Prostate gland (tissue), 2 donors: Measurements from ENCODE around the gene ATP6V1C2.

Source experiments
- CTCF ChIP-seq, 4 experiments: fragments of 200-600 bp in 2 of 4; fragments of 450-650 bp in 2 of 4; sonication (generic) in 2 of 4; IDR thresholded peaks; 1 replicate in 3 of 4; 2 replicates in 1 of 4; pipeline ENCODE4 v1.5.1; 2016 to 2019; ENCODE audit warnings: antibody characterized with exemption in 4 of 4, mild to moderate bottlenecking in 2 of 4, moderate library complexity in 2 of 4
- POLR2A ChIP-seq: fragments of 450-650 bp; IDR thresholded peaks from one replicate; pipeline ENCODE4 v1.6.1; 2016; ENCODE audit warnings: antibody characterized with exemption, mild to moderate bottlenecking
- POLR2AphosphoS5 ChIP-seq: sonication (generic); formaldehyde crosslinking; IDR thresholded peaks from one replicate; pipeline ENCODE4 v1.6.1; 2017; ENCODE audit warnings: antibody characterized with exemption

- TF ChIP-seq CTCF (IDR thresholded peaks at IDR 0.05): no peak
- no peak for TF ChIP-seq POLR2A
- TF ChIP-seq POLR2AphosphoS5: no peak
Observed at GRCh38 chr2:10712185-10712809, 9.1 kb upstream of the ATP6V1C2 start.
